GM21737 (cell line): ENCODE measurements around the gene REEP6.
"Not testable (repeated sequence)": the region's sequence is repeated elsewhere in the genome, so short reads cannot be mapped to it uniquely, and the experiment has no call there.

Source experiments
- ATAC-seq: cut with Tn5 transposase; IDR thresholded peaks from one replicate; pipeline ENCODE4 v1.9.1; 2021; ENCODE audit warnings: mild to moderate bottlenecking, moderate library complexity; ENCODE audit not compliant: unreplicated experiment

REEP6 gene

GRCh38 chr19:1505991-1506881, 15.3 kb downstream of the REEP6 start:
- ATAC-seq, result no peak

DNA sequence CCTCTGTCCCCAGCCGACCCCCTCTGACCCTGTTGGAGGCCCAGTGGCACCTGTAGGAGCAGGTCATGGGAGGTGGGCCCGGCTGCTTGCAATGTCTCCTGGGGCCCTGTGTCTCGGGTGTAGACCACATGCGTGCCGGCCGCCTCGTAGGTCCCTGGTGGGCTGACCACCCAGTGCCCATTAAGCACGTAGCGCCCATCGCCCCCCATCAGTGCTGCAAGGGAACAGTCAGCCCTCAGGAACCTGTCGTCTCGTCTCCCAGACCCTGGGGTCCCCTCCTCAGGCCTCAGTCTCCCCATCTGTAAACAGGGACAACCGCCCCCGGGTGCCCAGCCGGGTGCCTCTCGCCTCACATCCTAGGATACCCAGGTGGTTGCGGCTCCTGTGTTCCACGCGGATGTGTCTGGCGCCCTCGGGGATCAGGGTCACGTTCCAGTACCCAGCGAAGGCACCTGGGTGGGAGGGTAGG, 16.2 kb downstream of the REEP6 start:
- no peak for ATAC-seq

GRCh38 chr19:1507763-1508506, 17.0 kb downstream of the REEP6 start:
- no peak for ATAC-seq

- no peak for ATAC-seq
Observed at GRCh38 chr19:1508507-1508856, 17.5 kb downstream of the REEP6 start.

DNA sequence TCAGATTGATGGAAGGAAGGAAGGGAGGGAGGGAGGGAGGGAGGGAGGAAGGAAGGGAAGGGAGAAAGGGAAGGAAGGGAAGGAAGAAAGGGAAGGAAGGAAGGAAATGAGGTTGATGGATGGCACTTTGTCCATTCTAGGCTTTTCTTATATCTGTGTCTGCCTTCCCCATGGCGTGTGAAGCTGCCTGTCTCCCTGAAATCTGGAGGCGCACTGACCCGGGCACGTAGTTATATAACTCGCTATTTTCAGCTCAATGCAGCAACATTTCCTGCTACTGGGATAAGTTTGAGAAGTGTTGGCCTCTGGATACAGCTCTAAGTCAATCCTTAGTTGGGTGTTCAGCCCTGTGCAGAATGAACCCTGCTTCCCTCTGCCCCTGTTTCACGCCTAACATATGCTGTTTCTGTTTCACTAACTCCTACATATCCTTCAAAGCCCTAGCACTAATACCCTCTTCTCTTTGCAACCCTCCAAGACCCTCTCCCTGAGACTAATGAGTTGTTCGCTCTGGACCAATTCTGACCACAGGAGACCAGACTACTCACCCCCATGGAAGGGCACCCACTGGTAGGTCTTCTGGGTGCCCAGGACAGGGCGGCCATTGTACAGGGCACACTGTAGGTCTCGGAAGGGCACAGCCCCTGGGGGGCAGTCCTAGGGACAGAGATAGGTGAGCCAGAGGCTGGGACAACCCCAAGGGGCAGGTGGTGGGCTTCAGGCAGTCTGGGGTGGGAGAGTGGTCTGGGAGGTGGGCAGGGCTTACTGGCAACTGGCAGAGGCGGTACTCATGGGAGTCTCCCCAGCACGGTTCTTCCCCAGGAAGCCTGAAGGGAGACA, 18.8 kb downstream of the REEP6 start:
- ATAC-seq, result no peak

GRCh38 chr19:1510442-1510806, 19.4 kb downstream of the REEP6 start:
- no peak for ATAC-seq

DNA sequence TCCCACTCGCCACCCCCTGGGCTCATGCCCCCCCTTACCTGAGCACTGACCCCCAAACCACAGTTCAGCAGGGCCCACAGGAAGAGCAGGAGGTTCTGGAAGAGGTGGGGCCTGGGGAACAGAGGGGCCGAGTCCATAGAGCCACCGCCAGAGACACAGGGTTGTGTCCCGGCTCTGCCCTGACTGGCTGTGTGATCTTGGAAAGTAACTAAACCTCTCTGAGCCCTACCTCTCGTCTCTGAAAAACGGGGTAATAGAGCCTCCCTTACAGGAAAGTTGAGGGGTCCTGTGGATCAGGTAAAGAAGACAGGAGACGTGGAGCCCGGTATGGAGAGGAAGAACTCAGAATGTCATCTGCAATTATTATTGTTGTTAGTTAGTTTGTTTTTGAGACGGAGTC, 19.8 kb downstream of the REEP6 start:
- ATAC-seq, result no peak

DNA sequence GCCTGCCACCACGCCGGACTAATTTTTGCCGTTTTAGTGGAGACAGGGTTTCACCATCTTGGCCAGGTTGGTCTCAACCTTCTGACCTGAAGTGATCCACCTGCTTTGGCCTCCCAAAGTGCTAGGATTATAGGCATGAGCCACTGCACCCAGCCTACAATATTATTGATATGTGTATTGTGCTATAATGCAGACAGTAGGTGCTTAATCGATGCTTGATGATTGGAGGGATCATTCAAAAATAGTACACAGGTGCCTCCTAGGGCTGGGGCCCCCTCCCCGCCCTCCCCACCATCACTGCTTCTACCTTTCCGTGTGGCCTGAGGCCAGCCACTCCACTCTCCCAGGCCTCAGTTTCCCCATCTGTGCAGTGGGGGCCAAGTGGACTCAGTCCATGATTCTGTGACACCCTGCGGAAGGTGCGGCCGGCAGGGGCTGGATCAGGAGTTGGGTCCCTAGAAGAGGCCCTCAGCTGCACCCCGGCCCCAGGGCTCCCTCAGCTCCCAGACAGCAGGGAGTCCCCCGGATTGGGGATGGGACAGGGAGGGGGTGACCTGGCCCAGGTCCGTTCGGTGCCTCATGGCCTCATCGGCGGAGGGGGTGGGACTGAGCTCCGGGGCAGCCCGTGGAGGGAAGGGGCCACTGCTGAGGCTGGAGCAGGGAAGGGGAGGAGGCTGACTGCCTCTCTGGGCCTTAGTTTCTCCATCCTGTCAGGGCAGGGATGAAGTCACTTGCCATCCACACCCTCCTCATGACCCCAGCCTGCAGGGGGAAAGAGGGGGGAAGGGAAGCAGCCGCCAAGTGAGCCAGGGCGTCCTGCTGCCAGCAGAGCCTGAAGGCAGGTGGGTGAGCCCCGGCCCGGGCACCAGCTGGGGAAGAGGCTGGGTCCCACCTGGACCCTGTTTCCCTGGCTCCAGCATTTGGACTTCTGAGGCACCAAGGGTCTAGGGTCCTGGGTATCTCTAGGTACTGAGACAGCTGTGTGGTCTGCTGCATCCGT, 20.6 kb downstream of the REEP6 start:
- no peak for ATAC-seq

- ATAC-seq, result no peak
Observed at GRCh38 chr19:1512671-1513498, 21.9 kb downstream of the REEP6 start, which contains the start of gene ADAMTSL5. TSS of gene ADAMTSL5 (minus strand) at chr19:1513019. CDS start at chr19:1510943, 2,076 bp downstream.

- ATAC-seq, result no peak
Observed at GRCh38 chr19:1513499-1514294, 22.7 kb downstream of the REEP6 start.

DNA sequence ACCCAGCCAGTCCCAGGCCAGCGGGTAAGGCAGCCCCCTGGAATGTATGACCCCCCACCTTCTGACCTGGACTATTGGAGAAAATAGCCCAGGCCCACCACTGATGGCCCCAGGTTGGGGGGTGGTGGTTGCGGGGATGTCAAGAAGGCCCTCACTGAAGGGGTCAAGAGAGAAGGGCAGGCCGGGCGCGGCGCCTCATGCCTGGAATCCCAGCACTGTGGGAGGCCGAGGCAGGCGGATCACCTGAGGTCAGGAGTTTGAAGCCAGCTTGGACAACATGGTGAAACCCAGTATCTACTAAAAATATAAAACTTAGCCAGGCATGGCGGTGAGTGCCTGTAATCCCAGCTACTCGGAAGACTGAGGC, 23.3 kb downstream of the REEP6 start:
- no peak for ATAC-seq

- no peak for ATAC-seq
Observed at GRCh38 chr19:1514986-1515721, 24.2 kb downstream of the REEP6 start.

- no peak for ATAC-seq
Observed at GRCh38 chr19:1516395-1516753, 25.4 kb downstream of the REEP6 start.

GRCh38 chr19:1518471-1518870, 27.5 kb downstream of the REEP6 start:
- ATAC-seq, result no peak

DNA sequence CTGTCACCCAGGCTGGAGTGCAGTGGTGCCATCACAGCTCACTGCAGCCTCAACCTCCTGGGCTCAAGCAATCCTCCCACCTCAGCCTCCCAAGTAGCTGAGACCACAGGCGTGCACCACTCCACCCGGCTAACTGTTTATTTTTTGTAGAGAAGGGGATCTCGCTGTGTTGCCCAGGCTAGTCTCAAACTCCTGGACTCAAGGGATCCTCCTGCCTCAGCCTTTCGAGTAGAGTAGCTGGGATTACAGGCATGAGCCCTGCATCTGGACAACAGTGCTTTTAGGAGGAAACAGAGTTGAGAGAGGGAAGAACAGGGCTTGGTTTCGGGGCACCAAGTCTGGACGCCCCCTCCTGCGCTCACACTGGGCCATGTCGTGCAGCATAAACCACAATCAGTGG, 28.8 kb downstream of the REEP6 start:
- ATAC-seq, result not testable (repeated sequence)

- ATAC-seq, result no peak
Observed at GRCh38 chr19:1520203-1520780, 29.3 kb downstream of the REEP6 start.

- ATAC-seq, result no peak
Observed at GRCh38 chr19:1521636-1522035, 30.7 kb downstream of the REEP6 start.
